Type B pancreatic cell (in vitro differentiated cells): Measurements from ENCODE around the gene KREMEN1. TPM values are rescaled to one million over a fixed set of nuclear protein-coding genes. Genes with fewer than 3 reads are reported as not detected.

ENCODE experiments used
- DNase-seq: peaks from one replicate; pipeline ENCODE4 v3.0.0; 2021; ENCODE audit warnings: mixed read lengths; ENCODE audit not compliant: unreplicated experiment; ENCODE audit errors: extremely low spot score
- H3K27ac Mint-ChIP-seq: 2 replicates; pipeline ENCODE4 v1.8.0; 2021; ENCODE audit warnings: mild to moderate bottlenecking, mixed read lengths
- H3K27me3 Mint-ChIP-seq: 2 replicates; pipeline ENCODE4 v1.8.0; 2021; ENCODE audit warnings: mixed read lengths
- H3K36me3 Mint-ChIP-seq: 2 replicates; pipeline ENCODE4 v1.8.0; 2021; ENCODE audit warnings: mixed read lengths
- H3K4me1 Mint-ChIP-seq: one replicate; pipeline ENCODE4 v1.8.0; 2021; ENCODE audit warnings: mixed read lengths; ENCODE audit not compliant: unreplicated experiment
- H3K4me3 Mint-ChIP-seq: 2 replicates; pipeline ENCODE4 v1.8.0; 2021; ENCODE audit warnings: mild to moderate bottlenecking, mixed read lengths
- H3K9me3 Mint-ChIP-seq: 2 replicates; pipeline ENCODE4 v1.8.0; 2021; ENCODE audit warnings: mixed read lengths
- total RNA-seq: library from RNA; stranded (reverse); gene quantifications from 2 replicates; pipeline ENCODE4 v1.2.1, GENCODE V29; 2021; ENCODE audit warnings: low replicate concordance
- TF ChIP-seq, protein P1 (sequence below): fragments of 200-600 bp; sonication (generic); conservative IDR thresholded peaks from 2 replicates; pipeline ENCODE4 v1.5.0; 2021; ENCODE audit warnings: antibody characterized with exemption, mild to moderate bottlenecking

The KREMEN1 gene
- total RNA-seq, 1 donor from 2014 or later = 26.2 TPM

DNA sequence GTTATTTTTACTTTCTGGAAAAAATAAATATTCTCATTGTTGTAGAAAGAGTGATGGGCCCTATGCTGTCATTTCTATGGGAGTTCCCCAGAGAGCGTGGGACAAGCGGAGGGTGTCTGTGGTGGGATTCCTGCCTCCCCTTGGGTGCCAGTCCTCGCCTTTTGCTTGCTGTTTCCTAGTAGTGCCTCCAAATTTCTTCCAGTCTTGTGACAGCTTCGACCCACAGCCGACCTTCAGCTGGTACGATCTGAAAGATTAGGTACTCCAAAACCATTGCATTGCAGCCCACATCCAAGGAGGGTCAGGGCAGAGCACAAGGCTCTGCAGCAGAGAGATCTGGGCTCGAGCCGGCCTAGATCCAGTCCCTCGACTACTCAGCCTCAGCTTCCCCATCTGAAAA, 73.9 kb downstream of the KREMEN1 start:
- Mint-ChIP-seq H3K27me3 (no peaks in the 10 kb centered on the region), H3K36me3 (peaks cover 14% of the 10 kb centered on the region), H3K4me3 (no peak overlapping the region), H3K27ac (no peak overlapping the region), H3K4me1 (peaks cover 21% of the 10 kb centered on the region), H3K9me3 (no peaks in the 10 kb centered on the region)
- TF ChIP-seq, protein P1, sequence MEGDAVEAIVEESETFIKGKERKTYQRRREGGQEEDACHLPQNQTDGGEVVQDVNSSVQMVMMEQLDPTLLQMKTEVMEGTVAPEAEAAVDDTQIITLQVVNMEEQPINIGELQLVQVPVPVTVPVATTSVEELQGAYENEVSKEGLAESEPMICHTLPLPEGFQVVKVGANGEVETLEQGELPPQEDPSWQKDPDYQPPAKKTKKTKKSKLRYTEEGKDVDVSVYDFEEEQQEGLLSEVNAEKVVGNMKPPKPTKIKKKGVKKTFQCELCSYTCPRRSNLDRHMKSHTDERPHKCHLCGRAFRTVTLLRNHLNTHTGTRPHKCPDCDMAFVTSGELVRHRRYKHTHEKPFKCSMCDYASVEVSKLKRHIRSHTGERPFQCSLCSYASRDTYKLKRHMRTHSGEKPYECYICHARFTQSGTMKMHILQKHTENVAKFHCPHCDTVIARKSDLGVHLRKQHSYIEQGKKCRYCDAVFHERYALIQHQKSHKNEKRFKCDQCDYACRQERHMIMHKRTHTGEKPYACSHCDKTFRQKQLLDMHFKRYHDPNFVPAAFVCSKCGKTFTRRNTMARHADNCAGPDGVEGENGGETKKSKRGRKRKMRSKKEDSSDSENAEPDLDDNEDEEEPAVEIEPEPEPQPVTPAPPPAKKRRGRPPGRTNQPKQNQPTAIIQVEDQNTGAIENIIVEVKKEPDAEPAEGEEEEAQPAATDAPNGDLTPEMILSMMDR = no peak
- no peak for DNase-seq

DNA sequence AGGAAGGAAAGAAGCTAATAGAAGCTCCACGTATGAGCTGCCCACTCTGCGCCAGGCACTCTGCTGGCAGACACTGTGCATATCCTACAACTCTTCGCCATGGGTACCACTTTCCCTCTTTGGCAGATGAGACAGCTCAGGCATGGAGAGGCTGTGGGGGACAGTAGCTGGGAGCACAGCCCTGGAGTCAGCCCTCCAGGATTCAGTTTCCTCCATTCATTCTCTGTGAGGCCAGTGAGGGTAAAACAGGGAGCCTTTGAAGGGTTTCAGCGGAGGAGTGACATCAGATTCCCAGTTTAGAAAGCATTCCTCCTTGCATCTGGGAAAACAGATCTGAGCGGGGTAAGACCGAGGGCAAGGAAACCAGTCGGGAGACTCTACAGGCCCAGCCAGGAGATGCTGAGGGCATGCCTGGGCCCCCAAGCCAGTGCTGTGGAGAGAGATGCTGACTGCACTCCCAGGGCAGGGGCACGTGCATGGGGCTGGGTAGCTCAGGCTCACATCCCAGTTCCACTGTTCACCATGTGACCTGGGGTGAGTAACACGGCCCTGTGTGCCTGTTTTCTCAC, 74.6 kb downstream of the KREMEN1 start:
- Mint-ChIP-seq H3K4me1 (peaks cover 21% of the 10 kb centered on the region), H3K36me3 (peaks cover 8% of the 10 kb centered on the region), H3K27me3 (no peaks in the 10 kb centered on the region), H3K27ac (peak overlapping the region; percentile 44), H3K4me3 (no peak overlapping the region), H3K9me3 (no peaks in the 10 kb centered on the region)
- DNase-seq = no peak
- TF ChIP-seq, protein P1 = no peak

DNA sequence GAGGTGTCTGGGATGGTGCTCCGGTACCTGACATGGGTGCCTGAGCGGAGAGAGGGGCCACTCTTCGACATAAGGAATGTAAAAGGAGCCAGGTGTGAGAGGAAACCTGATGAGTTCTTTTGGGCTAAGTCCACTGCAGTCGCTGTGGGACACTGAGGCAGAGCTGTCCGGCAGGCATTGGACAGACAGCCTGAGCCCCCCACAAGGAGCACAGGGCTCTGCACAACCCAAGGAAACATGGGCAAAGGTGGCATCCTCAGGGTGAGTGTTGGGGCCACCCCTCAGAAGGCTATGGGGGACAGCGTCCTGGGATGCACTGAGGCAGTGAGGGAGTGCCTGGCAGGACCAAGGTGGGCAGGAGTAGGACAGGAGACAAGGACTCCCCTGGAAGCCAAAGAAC, 75.2 kb downstream of the KREMEN1 start:
- Mint-ChIP-seq H3K27ac (no peak overlapping the region), H3K4me3 (no peak overlapping the region), H3K9me3 (no peaks in the 10 kb centered on the region), H3K4me1 (peaks cover 24% of the 10 kb centered on the region), H3K27me3 (no peaks in the 10 kb centered on the region), H3K36me3 (peaks cover 6% of the 10 kb centered on the region)
- TF ChIP-seq, protein P1 = no peak
- DNase-seq = no peak

DNA sequence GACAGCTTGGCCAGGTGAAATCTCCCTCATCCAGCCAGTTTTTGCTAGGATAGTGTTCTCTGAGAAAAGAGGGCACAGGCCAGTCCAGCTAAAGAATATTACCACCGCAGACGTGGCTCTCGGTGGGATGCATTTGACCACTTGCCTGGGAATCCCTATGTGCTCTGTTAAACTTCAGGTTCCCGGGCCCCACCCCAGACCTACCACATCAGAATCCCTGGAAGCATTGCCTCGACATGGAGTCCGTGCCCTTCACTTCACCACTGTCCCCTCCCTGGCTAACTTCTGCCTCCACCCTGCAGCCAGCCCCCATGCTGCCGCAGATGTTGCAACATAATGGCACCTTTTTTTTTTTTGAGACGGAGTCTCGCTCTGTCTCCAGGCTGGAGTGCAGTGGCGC, 76.0 kb downstream of the KREMEN1 start:
- Mint-ChIP-seq H3K9me3 (no peaks in the 10 kb centered on the region), H3K27ac (no peak overlapping the region), H3K36me3 (peaks cover 6% of the 10 kb centered on the region), H3K4me3 (no peak overlapping the region), H3K4me1 (peaks cover 27% of the 10 kb centered on the region), H3K27me3 (no peaks in the 10 kb centered on the region)
- TF ChIP-seq, protein P1 = no peak
- DNase-seq = no peak

DNA sequence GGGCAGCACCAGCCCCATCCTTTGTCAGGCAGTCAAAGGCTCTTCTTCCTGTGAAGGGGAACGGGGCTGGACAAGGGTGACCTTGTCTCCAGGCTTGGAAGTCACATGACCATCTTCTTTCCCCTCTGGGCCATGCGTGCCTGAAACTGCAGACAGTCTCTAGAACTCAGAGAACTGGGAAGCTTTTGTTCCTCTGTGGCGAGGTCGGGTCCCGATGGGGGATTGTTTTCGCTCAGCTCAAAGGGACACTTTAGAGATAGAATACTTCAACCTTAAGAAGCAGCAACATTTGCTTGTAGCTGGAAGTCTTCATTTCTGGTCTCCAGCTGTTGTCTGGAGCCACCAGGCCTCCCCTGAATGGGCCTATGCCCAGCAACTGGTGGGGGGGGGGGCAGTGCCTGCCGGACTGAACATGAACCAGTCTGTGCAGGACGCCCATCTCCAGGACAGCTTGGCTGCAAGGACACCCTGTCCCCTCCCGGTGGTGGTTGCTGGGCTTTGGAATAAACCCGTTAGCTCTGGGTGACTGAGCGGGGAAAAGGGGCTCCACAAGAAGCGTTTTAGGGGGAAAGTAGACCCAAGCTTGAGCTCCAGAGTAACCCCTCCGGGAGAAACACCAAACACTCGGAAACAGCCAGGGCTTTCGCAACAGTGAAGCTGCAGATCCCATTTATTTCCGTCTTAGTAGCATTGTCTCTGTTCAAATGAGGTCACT, 77.2 kb downstream of the KREMEN1 start:
- Mint-ChIP-seq H3K4me1 (peaks cover 34% of the 10 kb centered on the region), H3K4me3 (no peak overlapping the region), H3K27me3 (no peaks in the 10 kb centered on the region), H3K27ac (no peak overlapping the region), H3K36me3 (peaks cover 6% of the 10 kb centered on the region), H3K9me3 (no peaks in the 10 kb centered on the region)
- DNase-seq = no peak
- TF ChIP-seq, protein P1 = no peak
